Skin epidermis (tissue), 12 donors: ENCODE measurements around the gene ADAMTSL1.

Experiments
- H3K27ac ChIP-seq, 21 experiments: fragments of 200-600 bp; sonication (generic) in 11 of 21; one replicate each; pipeline ENCODE4 v1.5.0; 2020; ENCODE audit warnings: mild to moderate bottlenecking in 3 of 21, inconsistent platforms in 2 of 21, moderate library complexity in 2 of 21
- H3K4me3 ChIP-seq, 7 experiments: fragments of 200-600 bp; sonication (generic) in 2 of 7; one replicate each; pipeline ENCODE4 v1.5.0; 2020; ENCODE audit warnings: inconsistent platforms in 2 of 7, mild to moderate bottlenecking in 2 of 7, moderate library complexity in 1 of 7

The ADAMTSL1 gene

GRCh38 chr9:18457510-18457909 lies 16.4 kb upstream of the ADAMTSL1 start:
- Histone ChIP-seq H3K27ac (no peak overlapping the region), H3K4me3 (no peak overlapping the region)

- H3K27ac ChIP-seq, result peak overlapping the region in 13 of 21 experiments; percentile 6 to 67 (median 45)
- no peak overlapping the region for H3K4me3 ChIP-seq
Observed at GRCh38 chr9:18459962-18460584, 13.9 kb upstream of the ADAMTSL1 start.

GRCh38 chr9:18461496-18461895 lies 12.5 kb upstream of the ADAMTSL1 start:
- H3K4me3 ChIP-seq, result no peak overlapping the region
- H3K27ac ChIP-seq, result no peak overlapping the region

- Histone ChIP-seq H3K4me3 (no peak overlapping the region), H3K27ac (no peak overlapping the region)
Observed at GRCh38 chr9:18463991-18464390, 10.0 kb upstream of the ADAMTSL1 start.

- H3K27ac ChIP-seq, result no peak overlapping the region
- H3K4me3 ChIP-seq, result no peak overlapping the region
Observed at GRCh38 chr9:18466101-18466500, 7.9 kb upstream of the ADAMTSL1 start.

GRCh38 chr9:18467696-18468095 lies 6.3 kb upstream of the ADAMTSL1 start:
- Histone ChIP-seq H3K4me3 (no peak overlapping the region), H3K27ac (no peak overlapping the region)

GRCh38 chr9:18472435-18472834 lies 1.5 kb upstream of the ADAMTSL1 start:
- H3K4me3 ChIP-seq, result no peak overlapping the region
- H3K27ac ChIP-seq, result peak overlapping the region in 7 of 21 experiments; percentile 10 to 74 (median 35)

- Histone ChIP-seq H3K4me3 (no peak overlapping the region), H3K27ac (peak overlapping the region in 7 of 21 experiments; percentile 10 to 74 (median 35))
Observed at GRCh38 chr9:18472841-18473251, 1.1 kb upstream of the ADAMTSL1 start.

- peak overlapping the region in 2 of 7 experiments; percentile 1 to 9 for H3K4me3 ChIP-seq
- H3K27ac ChIP-seq, result peak overlapping the region in 3 of 21 experiments; percentile 40 to 74 (median 44)
Observed at GRCh38 chr9:18474783-18475182, 830 bp downstream of the ADAMTSL1 start.

- Histone ChIP-seq H3K27ac (peak overlapping the region in 3 of 21 experiments; percentile 25 to 70 (median 25)), H3K4me3 (no peak overlapping the region)
Observed at GRCh38 chr9:18477121-18477660, 3.2 kb downstream of the ADAMTSL1 start.

GRCh38 chr9:18477719-18478118 lies 3.8 kb downstream of the ADAMTSL1 start:
- Histone ChIP-seq H3K27ac (peak overlapping the region in 3 of 21 experiments; percentile 25 to 70 (median 25)), H3K4me3 (no peak overlapping the region)

GRCh38 chr9:18478501-18479361 lies 4.8 kb downstream of the ADAMTSL1 start:
- H3K4me3 ChIP-seq, result no peak overlapping the region
- H3K27ac ChIP-seq, result peak overlapping the region in 6 of 21 experiments; percentile 25 to 70 (median 46)

- H3K27ac ChIP-seq, result peak overlapping the region in 4 of 21 experiments; percentile 22 to 70 (median 42)
- no peak overlapping the region for H3K4me3 ChIP-seq
Observed at GRCh38 chr9:18479405-18479804, 5.5 kb downstream of the ADAMTSL1 start.

GRCh38 chr9:18480662-18481093 lies 6.7 kb downstream of the ADAMTSL1 start:
- H3K27ac ChIP-seq, result no peak overlapping the region
- no peak overlapping the region for H3K4me3 ChIP-seq

GRCh38 chr9:18482371-18482770 lies 8.4 kb downstream of the ADAMTSL1 start:
- Histone ChIP-seq H3K4me3 (no peak overlapping the region), H3K27ac (no peak overlapping the region)

- Histone ChIP-seq H3K27ac (no peak overlapping the region), H3K4me3 (no peak overlapping the region)
Observed at GRCh38 chr9:18485714-18486113, 11.8 kb downstream of the ADAMTSL1 start.

GRCh38 chr9:18487611-18488010 lies 13.7 kb downstream of the ADAMTSL1 start:
- Histone ChIP-seq H3K27ac (no peak overlapping the region), H3K4me3 (no peak overlapping the region)

- no peak overlapping the region for H3K4me3 ChIP-seq
- peak overlapping the region in 2 of 21 experiments; percentile 10 to 33 for H3K27ac ChIP-seq
Observed at GRCh38 chr9:18488886-18489285, 14.9 kb downstream of the ADAMTSL1 start.

GRCh38 chr9:18489861-18490260 lies 15.9 kb downstream of the ADAMTSL1 start:
- Histone ChIP-seq H3K27ac (peak overlapping the region in 9 of 21 experiments; percentile 48 to 82 (median 66)), H3K4me3 (no peak overlapping the region)

GRCh38 chr9:18490641-18491370 lies 16.9 kb downstream of the ADAMTSL1 start:
- no peak overlapping the region for H3K4me3 ChIP-seq
- peak overlapping the region in 11 of 21 experiments; percentile 14 to 82 (median 65) for H3K27ac ChIP-seq
